ENCODE measurements around the gene TCF25. TPM values are rescaled to one million over a fixed set of nuclear protein-coding genes. Genes with fewer than 3 reads are reported as not detected.

Gene TCF25
- total RNA-seq, 2 donors from 2014 or later = 141 to 302 TPM

- peaks cover 5 to 11% of the 10 kb centered on the region in 2 donors for H3K36me3 ChIP-seq
- intact Hi-C loops (cut with DNase I) = no loop called here
- no peak for DNase-seq (ENCODE audit: low spot score)
Measured at GRCh38 chr16:89907055-89907814, 33.8 kb downstream of the TCF25 start.

GRCh38 chr16:89908236-89908635 is 34.8 kb downstream of the TCF25 start:
- Histone ChIP-seq H3K36me3 (peaks cover 5 to 11% of the 10 kb centered on the region in 2 donors), H3K27me3 (replicated peaks; ENCODE audit: insufficient read depth) (no peaks in the 10 kb centered on the region), H3K4me3 (no peak overlapping the region), H3K4me1 (replicated peaks) (peaks cover 4% of the 10 kb centered on the region), H3K27ac (no peak overlapping the region), H3K9me3 (no peaks in the 10 kb centered on the region)
- no peak for TF ChIP-seq POLR2A (IDR thresholded peaks at IDR 0.05)
- TF ChIP-seq CTCF (IDR thresholded peaks at IDR 0.05) = no peak
- intact Hi-C loops (cut with DNase I) = no loop called here
- no peak for DNase-seq (ENCODE audit: low spot score)
- WGBS = 94% methylated on average over 4 of the region's 4 CpGs

More at GRCh38 chr16:89907055-89907814, 33.8 kb downstream of the TCF25 start:
- WGBS = 97% methylated on average over 13 of the region's 13 CpGs
- Histone ChIP-seq H3K27me3 (replicated peaks; ENCODE audit: insufficient read depth) (no peaks in the 10 kb centered on the region), H3K4me3 (no peak overlapping the region), H3K9me3 (no peaks in the 10 kb centered on the region), H3K4me1 (replicated peaks) (peaks cover 4% of the 10 kb centered on the region), H3K27ac (no peak overlapping the region)
- TF ChIP-seq POLR2AphosphoS5 (IDR thresholded peaks at IDR 0.05) = no peak
- TF ChIP-seq POLR2A (IDR thresholded peaks at IDR 0.05) = no peak
- TF ChIP-seq CTCF (IDR thresholded peaks at IDR 0.05) = no peak

GRCh38 chr16:89909777-89910716 is 36.7 kb downstream of the TCF25 start:
- H3K27me3 ChIP-seq (replicated peaks; ENCODE audit: insufficient read depth) = no peaks in the 10 kb centered on the region
- H3K9me3 ChIP-seq = no peaks in the 10 kb centered on the region
- TF ChIP-seq CTCF (IDR thresholded peaks at IDR 0.05) (peak; percentile 69 to 90 (median 72)), POLR2AphosphoS5 (IDR thresholded peaks at IDR 0.05) (peak; percentile 75), POLR2A (IDR thresholded peaks at IDR 0.05) (no peak)
- peak; percentile 63 for DNase-seq (ENCODE audit: low spot score)
- peaks cover 0 to 2% of the 10 kb centered on the region in 2 donors for H3K36me3 ChIP-seq
- H3K4me1 ChIP-seq (replicated peaks) = peaks cover 4% of the 10 kb centered on the region
- WGBS = 55% methylated on average over 47 of the region's 47 CpGs
- H3K27ac ChIP-seq = peak overlapping the region in 1 of 2 donors; percentile 20
- no peak overlapping the region for H3K4me3 ChIP-seq
- intact Hi-C loops (cut with DNase I) = no loop called here

- 90% methylated on average over 26 of the region's 27 CpGs for WGBS
- no peak overlapping the region for H3K27ac ChIP-seq
- no peak for TF ChIP-seq POLR2AphosphoS5 (IDR thresholded peaks at IDR 0.05)
- no peak for TF ChIP-seq CTCF (IDR thresholded peaks at IDR 0.05)
- TF ChIP-seq POLR2A (IDR thresholded peaks at IDR 0.05) = no peak
- H3K9me3 ChIP-seq = no peaks in the 10 kb centered on the region
- H3K4me3 ChIP-seq = no peak overlapping the region
- H3K27me3 ChIP-seq (replicated peaks; ENCODE audit: insufficient read depth) = no peaks in the 10 kb centered on the region
- intact Hi-C loops (cut with DNase I) = no loop called here
- H3K36me3 ChIP-seq = no peaks in the 10 kb centered on the region
- DNase-seq (ENCODE audit: low spot score) = no peak
- H3K4me1 ChIP-seq (replicated peaks) = peaks cover 4% of the 10 kb centered on the region
Measured at GRCh38 chr16:89910717-89911354, 37.4 kb downstream of the TCF25 start.
